ENCODE results near the gene ABCD3.
A peak's percentile ranks its signal among the peaks of the same experiment; 100 is the strongest.

Gene ABCD3

DNA sequence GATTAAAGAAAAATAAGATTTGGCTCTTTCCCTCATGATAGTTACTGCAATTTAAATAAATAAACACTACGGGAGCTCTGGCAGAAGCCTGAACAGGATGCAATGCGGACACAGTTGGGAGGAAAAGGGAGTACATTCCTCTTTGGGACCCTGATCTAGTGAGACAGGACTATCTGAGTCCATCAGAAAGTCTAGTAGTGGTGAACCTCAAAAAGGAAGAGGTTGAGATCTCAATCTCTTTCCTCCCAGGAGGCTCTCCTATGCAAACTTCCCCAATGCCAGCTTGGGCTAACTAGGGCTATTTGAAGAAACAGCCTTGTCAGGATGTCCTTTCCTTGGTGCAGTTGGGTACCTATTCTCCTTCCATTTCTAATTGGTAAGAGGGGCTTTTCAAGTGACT lies 4.9 kb upstream of the ABCD3 start:
- no peak overlapping the region for H2AFZ ChIP-seq (ENCODE audit: low read length)
- no peaks in the 10 kb centered on the region for H3K9me3 ChIP-seq (ENCODE audit: insufficient read depth, low read depth, low read length)
- TF ChIP-seq CTCF (conservative IDR thresholded peaks at IDR 0.05; ENCODE audit: low read length) = no peak
- no peak for TF ChIP-seq EZH2phosphoT487 (IDR thresholded peaks at IDR 0.05; ENCODE audit: borderline replicate concordance)
- H3K9ac ChIP-seq (ENCODE audit: low read depth, low read length, poor library complexity, severe bottlenecking) = no peak overlapping the region
- no peaks in the 10 kb centered on the region for H4K20me1 ChIP-seq (ENCODE audit: insufficient read depth, low read length, poor library complexity, severe bottlenecking)
- H3K27me3 ChIP-seq (ENCODE audit: insufficient read depth, low read length, poor library complexity, severe bottlenecking) = no peaks in the 10 kb centered on the region
- no peak overlapping the region for H3K4me3 ChIP-seq (ENCODE audit: low read length, poor library complexity, severe bottlenecking)
- H3K9me2 ChIP-seq (replicated peaks; ENCODE audit: low read depth, low read length) = no peaks in the 10 kb centered on the region
- peak overlapping the region; percentile 11 for H3K4me2 ChIP-seq (ENCODE audit: low read depth, low read length, poor library complexity, severe bottlenecking)
- H3K79me2 ChIP-seq (ENCODE audit: insufficient read depth, low read length) = no peaks in the 10 kb centered on the region
- H3K36me3 ChIP-seq (ENCODE audit: insufficient read depth, low read length) = no peaks in the 10 kb centered on the region
- H3K4me1 ChIP-seq (ENCODE audit: insufficient read depth, low read length, poor library complexity, severe bottlenecking) = peaks cover 41% of the 10 kb centered on the region
- H3F3A ChIP-seq (ENCODE audit: low read depth) = 0 out of 2 replicates have a peak, but pooled peaks cover 2% of the 10 kb centered on the region

GRCh38 chr1:94416901-94417727 lies 1.1 kb upstream of the ABCD3 start:
- Histone ChIP-seq H3K4me1 (ENCODE audit: insufficient read depth, low read length, poor library complexity, severe bottlenecking) (peaks cover 61% of the 10 kb centered on the region), H3K36me3 (ENCODE audit: insufficient read depth, low read length) (no peaks in the 10 kb centered on the region), H3K9ac (ENCODE audit: low read depth, low read length, poor library complexity, severe bottlenecking) (peak overlapping the region; percentile 73), H3K9me3 (ENCODE audit: insufficient read depth, low read depth, low read length) (no peaks in the 10 kb centered on the region), H3K9me2 (replicated peaks; ENCODE audit: low read depth, low read length) (no peaks in the 10 kb centered on the region), H3K4me2 (ENCODE audit: low read depth, low read length, poor library complexity, severe bottlenecking) (peak overlapping the region; percentile 72), H3K27me3 (ENCODE audit: insufficient read depth, low read length, poor library complexity, severe bottlenecking) (no peaks in the 10 kb centered on the region), H4K20me1 (ENCODE audit: insufficient read depth, low read length, poor library complexity, severe bottlenecking) (peaks cover 27% of the 10 kb centered on the region), H3F3A (ENCODE audit: low read depth) (0 out of 2 replicates have a peak, but pooled peaks cover 2% of the 10 kb centered on the region), H2AFZ (ENCODE audit: low read length) (peak overlapping the region; percentile 84), H3K4me3 (ENCODE audit: low read length, poor library complexity, severe bottlenecking) (peak overlapping the region; percentile 86), H3K79me2 (ENCODE audit: insufficient read depth, low read length) (peaks cover 38% of the 10 kb centered on the region)
- TF ChIP-seq CTCF (conservative IDR thresholded peaks at IDR 0.05; ENCODE audit: low read length) = no peak
- TF ChIP-seq EZH2phosphoT487 (IDR thresholded peaks at IDR 0.05; ENCODE audit: borderline replicate concordance) = no peak

DNA sequence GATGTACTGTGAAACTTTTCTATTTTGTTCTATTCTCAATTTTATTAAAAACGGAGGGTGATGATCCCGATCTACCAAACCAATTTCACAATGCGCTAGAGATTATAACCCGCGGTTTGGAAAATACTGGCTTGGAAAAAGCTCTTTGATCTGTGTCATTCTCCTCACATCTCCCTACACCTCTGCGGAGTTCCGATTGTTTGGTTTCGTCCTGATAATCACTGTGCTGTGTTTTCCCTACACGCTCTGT lies 536 bp upstream of the ABCD3 start:
- H3K9me3 ChIP-seq (ENCODE audit: insufficient read depth, low read depth, low read length) = no peaks in the 10 kb centered on the region
- H3K4me3 ChIP-seq (ENCODE audit: low read length, poor library complexity, severe bottlenecking) = peak overlapping the region; percentile 86
- H4K20me1 ChIP-seq (ENCODE audit: insufficient read depth, low read length, poor library complexity, severe bottlenecking) = peaks cover 32% of the 10 kb centered on the region
- peak overlapping the region; percentile 73 for H3K9ac ChIP-seq (ENCODE audit: low read depth, low read length, poor library complexity, severe bottlenecking)
- peak overlapping the region; percentile 84 for H2AFZ ChIP-seq (ENCODE audit: low read length)
- 0 out of 2 replicates have a peak, but pooled peaks cover 2% of the 10 kb centered on the region for H3F3A ChIP-seq (ENCODE audit: low read depth)
- peaks cover 66% of the 10 kb centered on the region for H3K4me1 ChIP-seq (ENCODE audit: insufficient read depth, low read length, poor library complexity, severe bottlenecking)
- peaks cover 43% of the 10 kb centered on the region for H3K79me2 ChIP-seq (ENCODE audit: insufficient read depth, low read length)
- TF ChIP-seq EZH2phosphoT487 (IDR thresholded peaks at IDR 0.05; ENCODE audit: borderline replicate concordance) (no peak), CTCF (conservative IDR thresholded peaks at IDR 0.05; ENCODE audit: low read length) (no peak)
- H3K36me3 ChIP-seq (ENCODE audit: insufficient read depth, low read length) = no peaks in the 10 kb centered on the region
- no peaks in the 10 kb centered on the region for H3K9me2 ChIP-seq (replicated peaks; ENCODE audit: low read depth, low read length)
- peak overlapping the region; percentile 72 for H3K4me2 ChIP-seq (ENCODE audit: low read depth, low read length, poor library complexity, severe bottlenecking)
- H3K27me3 ChIP-seq (ENCODE audit: insufficient read depth, low read length, poor library complexity, severe bottlenecking) = no peaks in the 10 kb centered on the region
